Measurements from ENCODE around the gene PLB1. TPM values are rescaled to one million over a fixed set of nuclear protein-coding genes. Genes with fewer than 3 reads are reported as not detected.

The PLB1 gene
- total RNA-seq, 2 experiments from 2014 or later: not detected

GRCh38 chr2:28465148-28465885 lies 30.5 kb upstream of the PLB1 start:
- intact Hi-C loops (cut with micrococcal nuclease; ENCODE audit: unreplicated experiment): no loop called here
- no peak overlapping the region for H2AFZ ChIP-seq (ENCODE audit: low read length)
- no peak overlapping the region for H3K27ac ChIP-seq (ENCODE audit: low read depth, low read length, poor library complexity, severe bottlenecking)
- H3K9me2 ChIP-seq (ENCODE audit: insufficient read depth, low read length): no peaks in the 10 kb centered on the region
- no peaks in the 10 kb centered on the region for H4K20me1 ChIP-seq (ENCODE audit: insufficient read depth, low read length)
- no peaks in the 10 kb centered on the region for H3K4me1 ChIP-seq (ENCODE audit: insufficient read depth, low read length, poor library complexity, severe bottlenecking)
- H3K4me3 ChIP-seq (ENCODE audit: low read depth, low read length, poor library complexity, severe bottlenecking): no peak overlapping the region
- no peaks in the 10 kb centered on the region for H3K36me3 ChIP-seq (ENCODE audit: insufficient read depth, low read length)
- no peak for TF ChIP-seq EZH2phosphoT487 (IDR thresholded peaks at IDR 0.05; ENCODE audit: borderline replicate concordance, low read depth, low read length)
- no peak for TF ChIP-seq CTCF (conservative IDR thresholded peaks at IDR 0.05; ENCODE audit: low read length)
- POLR2A ChIA-PET: no interaction called here
- no peaks in the 10 kb centered on the region for H3K79me2 ChIP-seq (ENCODE audit: insufficient read depth, low read depth, low read length)
- H3K4me2 ChIP-seq (ENCODE audit: low read length): no peak overlapping the region
- H3K9me3 ChIP-seq (ENCODE audit: low read length): no peaks in the 10 kb centered on the region
- BruUV-seq (replicated peaks): no TSS peak
- DNase-seq (ENCODE audit: low spot score): no peak
- CTCF ChIA-PET (ENCODE audit: unreplicated experiment): no interaction called here

- BruUV-seq (replicated peaks): no TSS peak
- no peaks in the 10 kb centered on the region for H3K9me3 ChIP-seq (ENCODE audit: low read length)
- H3K4me2 ChIP-seq (ENCODE audit: low read length): no peak overlapping the region
- no peak overlapping the region for H2AFZ ChIP-seq (ENCODE audit: low read length)
- TF ChIP-seq CTCF (conservative IDR thresholded peaks at IDR 0.05; ENCODE audit: low read length) (no peak), EZH2phosphoT487 (IDR thresholded peaks at IDR 0.05; ENCODE audit: borderline replicate concordance, low read depth, low read length) (no peak)
- no peaks in the 10 kb centered on the region for H3K4me1 ChIP-seq (ENCODE audit: insufficient read depth, low read length, poor library complexity, severe bottlenecking)
- no peaks in the 10 kb centered on the region for H3K36me3 ChIP-seq (ENCODE audit: insufficient read depth, low read length)
- no peaks in the 10 kb centered on the region for H4K20me1 ChIP-seq (ENCODE audit: insufficient read depth, low read length)
- no peaks in the 10 kb centered on the region for H3K9me2 ChIP-seq (ENCODE audit: insufficient read depth, low read length)
- no peak overlapping the region for H3K27ac ChIP-seq (ENCODE audit: low read depth, low read length, poor library complexity, severe bottlenecking)
- H3K79me2 ChIP-seq (ENCODE audit: insufficient read depth, low read depth, low read length): no peaks in the 10 kb centered on the region
- CTCF ChIA-PET (ENCODE audit: unreplicated experiment): no interaction called here
- no peak for DNase-seq (ENCODE audit: low spot score)
- POLR2A ChIA-PET: interaction anchor here (0.6 to 0.7 kb wide), 2 partner anchors 466 to 787 kb away, joined by 4 to 5 read pairs; no protein-coding TSS in a partner anchor
- H3K4me3 ChIP-seq (ENCODE audit: low read depth, low read length, poor library complexity, severe bottlenecking): no peak overlapping the region
- intact Hi-C loops (cut with micrococcal nuclease; ENCODE audit: unreplicated experiment): no loop called here
Observed at GRCh38 chr2:28469304-28469703, 26.6 kb upstream of the PLB1 start.

- no peak overlapping the region for H3K4me2 ChIP-seq (ENCODE audit: low read length)
- ChIA-PET POLR2A (interaction anchor here (0.6 to 0.7 kb wide), 2 partner anchors 467 to 787 kb away, joined by 4 to 5 read pairs; no protein-coding TSS in a partner anchor), CTCF (ENCODE audit: unreplicated experiment) (no interaction called here)
- intact Hi-C loops (cut with micrococcal nuclease; ENCODE audit: unreplicated experiment): no loop called here
- no peaks in the 10 kb centered on the region for H3K79me2 ChIP-seq (ENCODE audit: insufficient read depth, low read depth, low read length)
- TF ChIP-seq EZH2phosphoT487 (IDR thresholded peaks at IDR 0.05; ENCODE audit: borderline replicate concordance, low read depth, low read length): no peak
- no peaks in the 10 kb centered on the region for H3K9me2 ChIP-seq (ENCODE audit: insufficient read depth, low read length)
- H3K4me1 ChIP-seq (ENCODE audit: insufficient read depth, low read length, poor library complexity, severe bottlenecking): no peaks in the 10 kb centered on the region
- no peaks in the 10 kb centered on the region for H3K9me3 ChIP-seq (ENCODE audit: low read length)
- no peak overlapping the region for H2AFZ ChIP-seq (ENCODE audit: low read length)
- H3K36me3 ChIP-seq (ENCODE audit: insufficient read depth, low read length): no peaks in the 10 kb centered on the region
- no peak overlapping the region for H3K27ac ChIP-seq (ENCODE audit: low read depth, low read length, poor library complexity, severe bottlenecking)
- DNase-seq (ENCODE audit: low spot score): no peak
- no peaks in the 10 kb centered on the region for H4K20me1 ChIP-seq (ENCODE audit: insufficient read depth, low read length)
- H3K4me3 ChIP-seq (ENCODE audit: low read depth, low read length, poor library complexity, severe bottlenecking): no peak overlapping the region
- BruUV-seq (replicated peaks): no TSS peak
Observed at GRCh38 chr2:28469947-28470535, 25.8 kb upstream of the PLB1 start.
